GM21526 (cell line): ENCODE results near the gene ATP1A1.

Experiments
- ATAC-seq: cut with Tn5 transposase; IDR thresholded peaks from one replicate; pipeline ENCODE4 v1.9.1; 2021; ENCODE audit warnings: moderate library complexity; ENCODE audit not compliant: unreplicated experiment, low FRiP score

Gene ATP1A1

GRCh38 chr1:116388122-116388521 is 15.1 kb downstream of the ATP1A1 start:
- ATAC-seq, result no peak

GRCh38 chr1:116389013-116389412 is 16.0 kb downstream of the ATP1A1 start:
- ATAC-seq, result no peak

GRCh38 chr1:116389686-116390085 is 16.6 kb downstream of the ATP1A1 start:
- ATAC-seq, result no peak

GRCh38 chr1:116390195-116390594 is 17.2 kb downstream of the ATP1A1 start:
- peak; percentile 68 for ATAC-seq

- no peak for ATAC-seq
Observed at GRCh38 chr1:116391185-116391584, 18.1 kb downstream of the ATP1A1 start.

DNA sequence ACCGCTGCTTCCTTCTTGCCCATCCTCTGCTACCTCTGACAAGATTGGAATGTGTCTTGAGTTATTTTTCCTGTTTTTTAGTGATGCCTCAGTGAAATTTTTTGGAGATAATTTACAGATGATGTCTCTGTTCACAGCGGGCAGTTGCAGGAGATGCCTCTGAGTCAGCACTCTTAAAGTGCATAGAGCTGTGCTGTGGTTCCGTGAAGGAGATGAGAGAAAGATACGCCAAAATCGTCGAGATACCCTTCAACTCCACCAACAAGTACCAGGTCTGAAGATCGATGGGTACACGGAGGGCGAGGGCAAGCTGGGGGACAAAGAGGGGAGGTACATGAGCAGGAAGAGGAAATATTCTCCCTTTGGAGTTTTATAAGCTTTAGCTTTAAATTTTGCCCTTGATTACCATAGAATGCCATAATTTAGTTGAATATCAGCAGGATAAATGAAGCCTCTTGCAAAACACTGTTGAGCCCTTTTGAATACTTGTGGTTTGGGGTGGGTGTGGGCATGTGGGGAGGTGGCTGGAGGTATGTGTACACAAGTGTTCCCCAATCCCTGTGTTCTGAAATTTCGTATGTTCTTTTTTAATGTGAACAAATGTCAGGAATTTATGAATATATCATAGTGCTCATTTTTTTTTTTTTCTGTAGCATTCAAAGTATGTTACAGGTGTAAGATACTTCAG is 19.8 kb downstream of the ATP1A1 start:
- no peak for ATAC-seq

DNA sequence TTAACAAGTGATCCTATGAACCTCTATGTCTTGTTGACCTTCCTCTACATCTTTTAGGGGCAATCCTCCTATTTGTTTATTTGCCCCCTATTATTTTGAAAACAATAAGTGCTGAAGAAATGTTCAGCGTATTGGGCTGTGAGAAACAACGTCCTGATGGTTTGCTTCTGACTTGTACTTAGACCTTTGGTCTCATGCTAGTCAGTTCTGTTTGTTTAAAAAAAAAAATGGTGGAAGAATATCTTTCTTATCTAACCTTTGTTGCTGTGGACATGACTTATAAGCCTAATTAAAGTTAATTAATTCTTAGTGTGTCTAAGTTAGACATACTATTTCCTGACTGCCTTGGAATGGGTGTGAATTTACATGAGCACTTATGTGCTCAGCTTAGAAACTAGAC is 20.7 kb downstream of the ATP1A1 start:
- ATAC-seq, result no peak

- no peak for ATAC-seq
Observed at GRCh38 chr1:116394270-116394669, 21.2 kb downstream of the ATP1A1 start.

DNA sequence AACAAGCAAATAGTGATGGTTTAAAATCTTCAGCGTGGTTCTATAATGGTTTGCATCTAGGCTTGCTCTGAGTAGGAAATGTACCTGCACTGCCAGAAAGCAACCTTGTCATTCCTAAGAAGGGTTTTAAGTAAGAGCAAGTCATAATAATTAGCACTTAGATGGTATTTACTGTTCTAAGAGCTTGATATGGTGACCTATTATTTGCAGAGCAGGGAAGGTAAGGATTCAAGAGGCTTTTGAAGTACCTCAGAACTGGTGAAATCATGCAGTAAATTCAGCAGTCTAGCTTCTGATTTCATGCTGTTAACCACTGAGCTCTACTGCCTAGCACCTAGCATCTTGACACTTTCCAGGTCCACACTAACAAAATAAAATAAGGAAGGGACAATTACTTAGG is 23.7 kb downstream of the ATP1A1 start:
- ATAC-seq, result no peak

GRCh38 chr1:116397728-116398127 is 24.7 kb downstream of the ATP1A1 start:
- no peak for ATAC-seq

- ATAC-seq, result no peak
Observed at GRCh38 chr1:116400780-116401179, 27.7 kb downstream of the ATP1A1 start.

DNA sequence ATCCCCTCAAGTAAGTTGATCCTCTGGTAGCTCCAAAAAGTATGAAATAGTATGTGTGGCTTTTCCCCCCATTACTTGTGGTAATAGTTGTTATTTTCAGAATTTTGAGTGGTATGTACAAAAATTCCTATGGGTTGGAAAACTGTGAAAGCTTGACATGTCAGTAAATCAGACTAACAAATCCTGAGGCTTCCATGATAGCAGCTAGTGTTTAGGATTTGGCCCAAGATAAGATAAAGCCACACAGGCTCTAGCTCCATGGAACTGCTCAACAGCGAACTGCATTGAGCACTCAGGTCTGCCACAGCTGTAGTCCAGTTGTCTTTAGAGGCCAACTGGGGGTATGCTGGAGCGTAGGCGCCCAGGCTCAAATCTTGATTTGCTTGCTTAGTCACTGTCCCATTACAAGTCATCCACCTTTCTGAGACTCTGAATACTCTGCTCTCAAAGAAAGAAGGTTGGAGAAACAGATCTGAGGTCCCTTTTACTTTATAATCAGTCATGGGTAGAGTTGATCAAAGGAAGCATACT is 28.7 kb downstream of the ATP1A1 start:
- no peak for ATAC-seq

DNA sequence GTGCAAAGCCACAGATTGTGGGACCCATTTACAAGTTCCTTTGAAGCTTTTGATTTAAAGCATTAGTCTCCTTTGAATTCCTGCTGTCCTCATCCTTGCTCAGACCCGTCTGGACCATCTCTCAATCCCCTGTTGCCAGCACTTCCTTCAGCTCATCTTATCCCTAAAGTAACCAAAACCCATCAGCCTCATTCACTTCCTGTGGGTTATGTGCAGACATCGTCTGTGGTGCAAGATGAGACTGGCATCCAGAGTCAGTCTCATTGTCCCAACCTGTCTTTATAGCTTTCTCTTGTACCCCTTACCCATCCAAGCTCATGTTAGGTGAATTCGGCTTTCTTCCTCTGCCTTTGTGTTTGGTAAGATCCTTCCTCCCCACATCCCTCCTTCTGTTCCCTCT is 29.3 kb downstream of the ATP1A1 start:
- ATAC-seq, result no peak

DNA sequence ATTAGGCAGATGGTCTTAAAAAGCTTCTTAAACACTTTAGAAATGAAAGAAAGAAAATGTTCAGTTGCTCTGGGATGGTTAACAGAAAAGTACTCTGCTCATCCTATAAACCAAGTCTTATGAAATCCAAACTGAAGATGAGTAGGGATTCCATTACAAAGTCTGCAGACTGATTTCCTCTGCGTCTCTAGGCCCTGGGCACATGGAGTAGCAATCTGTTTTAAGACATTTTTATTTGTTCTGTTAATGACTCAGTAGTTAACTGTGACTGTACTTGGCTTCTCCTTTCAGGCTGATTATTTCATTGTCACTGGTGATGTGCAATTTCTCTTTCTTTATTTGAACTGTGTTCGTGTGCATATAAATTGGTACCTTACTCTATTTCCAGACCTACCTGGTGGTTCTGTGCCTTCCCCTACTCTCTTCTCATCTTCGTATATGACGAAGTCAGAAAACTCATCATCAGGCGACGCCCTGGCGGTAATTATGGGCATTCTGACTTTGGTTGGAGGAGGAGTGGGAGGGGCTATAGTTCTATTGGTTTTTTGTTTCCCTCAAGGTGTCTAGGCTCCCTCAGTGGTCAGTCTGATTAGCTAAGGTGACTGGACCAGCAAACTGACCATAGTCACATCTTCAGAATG is 30.6 kb downstream of the ATP1A1 start:
- no peak for ATAC-seq

DNA sequence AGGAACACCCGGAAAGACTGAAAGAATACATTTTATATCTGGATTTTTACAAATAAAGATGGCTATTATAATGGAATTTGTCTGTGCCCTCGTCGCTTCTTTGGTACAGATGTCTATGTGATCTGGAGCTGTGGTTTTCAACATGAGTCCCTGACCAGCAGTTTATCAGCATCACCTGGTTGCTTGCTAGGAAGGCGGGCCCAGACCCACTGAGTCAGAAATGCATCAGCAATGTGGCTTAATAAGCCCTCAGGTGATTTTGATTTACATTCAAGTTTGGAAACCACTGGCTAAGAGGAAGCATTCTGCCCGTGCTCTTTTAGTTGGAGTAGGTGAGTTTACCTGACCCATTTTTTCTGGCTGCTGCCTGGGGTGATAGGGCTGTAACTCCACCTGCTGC is 31.7 kb downstream of the ATP1A1 start:
- no peak for ATAC-seq

DNA sequence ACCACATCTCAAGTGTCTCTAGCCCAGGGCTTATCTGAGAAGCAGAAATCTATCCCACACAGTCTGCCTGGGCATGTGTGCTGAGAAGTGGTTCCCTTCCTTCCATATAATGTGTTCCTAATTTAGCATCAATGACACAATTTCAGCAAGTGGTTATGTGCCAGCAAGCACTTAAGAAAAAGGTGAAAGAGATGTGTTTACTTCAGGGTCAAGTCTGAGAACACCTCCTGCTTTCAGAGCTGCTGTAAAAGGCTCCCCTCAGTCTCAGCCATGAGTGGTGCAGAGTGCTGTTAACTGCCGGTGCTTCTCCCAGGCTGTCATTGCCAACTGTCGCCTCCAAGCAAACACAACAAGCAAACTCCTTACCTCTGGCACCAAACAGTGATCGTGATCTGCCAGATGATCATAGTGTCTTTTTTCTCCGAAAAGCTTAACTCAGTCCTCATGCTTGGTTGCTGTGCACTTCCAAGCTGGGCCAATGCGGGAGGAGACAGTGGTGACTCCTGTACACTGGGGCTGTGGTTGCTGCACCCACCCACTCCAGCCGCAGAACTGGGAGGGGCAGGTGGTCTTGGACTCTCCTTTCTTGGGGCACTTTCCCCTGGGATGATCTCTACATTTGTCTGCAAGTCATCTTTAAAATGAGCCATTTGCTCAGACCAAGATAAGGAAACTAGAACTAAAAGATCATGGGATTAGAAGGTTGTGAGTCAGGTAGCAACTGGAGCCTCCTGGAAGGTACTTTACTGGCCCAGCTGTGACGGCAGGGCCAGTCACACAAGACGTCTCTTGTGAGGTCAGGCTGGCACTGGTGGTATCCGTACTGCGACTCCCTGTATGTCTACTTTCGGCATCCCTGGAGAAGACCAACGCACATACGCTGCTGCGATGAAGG is 32.4 kb downstream of the ATP1A1 start:
- no peak for ATAC-seq

DNA sequence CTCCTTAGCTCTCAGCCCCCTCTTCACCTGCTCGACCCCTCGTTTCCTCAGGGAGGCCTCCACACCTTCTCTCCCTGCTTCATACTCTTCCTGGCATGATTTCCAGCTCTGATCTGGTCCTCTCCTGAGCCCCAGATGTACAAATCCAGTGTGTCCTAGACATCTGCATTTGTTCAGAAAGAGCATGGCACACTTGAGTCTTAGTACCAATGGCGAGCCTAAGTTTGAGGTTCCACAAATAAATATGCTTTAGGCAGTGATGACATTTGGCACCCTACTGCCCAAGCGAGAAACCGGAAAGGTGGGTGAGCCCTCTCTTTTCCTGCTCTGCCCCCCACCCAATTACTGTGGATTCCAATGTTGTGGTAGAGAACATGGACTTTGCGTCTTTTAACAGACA is 34.0 kb downstream of the ATP1A1 start:
- ATAC-seq, result no peak

DNA sequence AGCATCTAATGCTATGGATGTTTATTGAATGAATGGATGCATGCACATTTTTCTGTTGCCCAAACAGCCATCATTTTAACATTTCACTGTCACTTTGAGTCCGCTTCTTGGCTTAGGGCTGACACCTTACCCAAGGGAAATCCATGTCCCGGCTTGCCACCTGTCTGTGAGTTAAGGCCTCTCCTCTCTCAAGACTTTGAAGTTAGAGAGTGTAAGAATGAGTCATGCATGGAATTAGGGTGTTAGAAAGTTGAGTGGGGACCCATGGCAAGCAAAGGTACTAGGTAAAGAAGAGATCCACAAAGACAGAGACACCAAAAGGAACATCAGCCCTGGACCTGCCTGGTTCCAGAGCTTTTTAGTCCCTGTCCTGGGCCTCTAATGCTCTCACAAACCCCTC is 35.1 kb downstream of the ATP1A1 start:
- no peak for ATAC-seq

GRCh38 chr1:116408803-116409720 is 36.0 kb downstream of the ATP1A1 start:
- ATAC-seq, result no peak

DNA sequence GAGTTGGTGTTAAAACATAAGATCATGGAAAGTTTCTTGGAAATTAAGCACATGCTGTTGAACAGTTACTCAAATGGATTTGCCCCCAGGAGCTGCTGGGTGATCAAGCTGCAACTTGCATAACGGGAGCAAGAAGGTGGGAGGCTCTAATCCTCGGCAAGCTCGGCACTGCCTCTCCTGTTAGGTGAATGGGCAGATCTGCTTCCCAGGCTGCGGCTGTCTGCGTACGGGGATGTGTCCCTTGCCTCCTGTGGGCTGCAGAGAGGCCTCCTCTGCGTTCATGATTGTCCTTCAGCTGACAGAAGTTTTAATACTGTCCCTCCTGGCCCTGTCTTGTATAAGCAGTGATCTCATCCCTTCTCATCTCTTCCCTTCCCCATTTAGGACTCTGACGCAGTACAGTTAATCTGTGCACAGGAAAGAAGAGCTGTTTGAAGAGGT is 36.7 kb downstream of the ATP1A1 start:
- ATAC-seq, result no peak
